AG04449 (cell line): ENCODE results near the gene TGFA.

Source experiments
- CTCF ChIA-PET: fragments of 350-600 bp; formaldehyde crosslinking; extraction: SDS; loops from one replicate; lab custom pipeline; 2021; ENCODE audit warnings: antibody characterized with exemption; lab: Yijun Ruan, JAX
- POLR2A ChIA-PET: fragments of 400-600, 350-600 bp; formaldehyde crosslinking; extraction: SDS; loops from one replicate; lab custom pipeline; 2020; ENCODE audit warnings: antibody characterized with exemption, inconsistent platforms; lab: Yijun Ruan, JAX
- DNase-seq: peaks from one replicate; pipeline ENCODE4 v3.0.0-alpha.2; 2010; ENCODE audit warnings: low read depth, low spot score
- H3K4me3 ChIP-seq: 2 replicates; pipeline ENCODE4 v1.5.1; 2011; ENCODE audit warnings: low read depth, mild to moderate bottlenecking, control low read depth, low read length
- TF ChIP-seq, protein P1 (sequence below): IDR thresholded peaks from one replicate; pipeline ENCODE4 v1.5.1; 2011; ENCODE audit warnings: mild to moderate bottlenecking, moderate library complexity, low read length, control low read depth, inconsistent platforms; ENCODE audit not compliant: insufficient read depth; ENCODE audit errors: missing control alignments

Gene TGFA

DNA sequence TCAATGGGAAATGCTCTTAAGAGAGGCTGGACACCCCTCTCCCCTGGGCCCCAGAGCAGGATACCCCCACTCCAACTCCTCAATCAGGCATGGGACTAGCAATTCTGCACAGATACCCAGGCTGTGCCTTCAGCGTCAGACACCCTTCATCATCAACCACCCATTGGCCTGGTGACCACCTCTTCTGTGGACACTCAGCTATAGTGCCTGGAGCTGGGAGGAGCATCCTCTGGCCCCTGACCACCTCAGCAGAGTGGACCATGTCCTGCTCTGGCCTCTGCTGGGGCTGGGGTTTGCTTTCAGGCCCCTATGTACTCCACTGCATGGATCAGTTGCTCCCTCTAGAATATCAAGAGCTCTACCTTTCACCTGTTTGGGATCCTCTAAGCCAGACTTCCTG, 35.1 kb downstream of the TGFA start:
- no peak for DNase-seq
- TF ChIP-seq, protein P1, sequence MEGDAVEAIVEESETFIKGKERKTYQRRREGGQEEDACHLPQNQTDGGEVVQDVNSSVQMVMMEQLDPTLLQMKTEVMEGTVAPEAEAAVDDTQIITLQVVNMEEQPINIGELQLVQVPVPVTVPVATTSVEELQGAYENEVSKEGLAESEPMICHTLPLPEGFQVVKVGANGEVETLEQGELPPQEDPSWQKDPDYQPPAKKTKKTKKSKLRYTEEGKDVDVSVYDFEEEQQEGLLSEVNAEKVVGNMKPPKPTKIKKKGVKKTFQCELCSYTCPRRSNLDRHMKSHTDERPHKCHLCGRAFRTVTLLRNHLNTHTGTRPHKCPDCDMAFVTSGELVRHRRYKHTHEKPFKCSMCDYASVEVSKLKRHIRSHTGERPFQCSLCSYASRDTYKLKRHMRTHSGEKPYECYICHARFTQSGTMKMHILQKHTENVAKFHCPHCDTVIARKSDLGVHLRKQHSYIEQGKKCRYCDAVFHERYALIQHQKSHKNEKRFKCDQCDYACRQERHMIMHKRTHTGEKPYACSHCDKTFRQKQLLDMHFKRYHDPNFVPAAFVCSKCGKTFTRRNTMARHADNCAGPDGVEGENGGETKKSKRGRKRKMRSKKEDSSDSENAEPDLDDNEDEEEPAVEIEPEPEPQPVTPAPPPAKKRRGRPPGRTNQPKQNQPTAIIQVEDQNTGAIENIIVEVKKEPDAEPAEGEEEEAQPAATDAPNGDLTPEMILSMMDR = no peak
- ChIA-PET POLR2A (no interaction called here), CTCF (no interaction called here)
- H3K4me3 ChIP-seq = no peak overlapping the region

DNA sequence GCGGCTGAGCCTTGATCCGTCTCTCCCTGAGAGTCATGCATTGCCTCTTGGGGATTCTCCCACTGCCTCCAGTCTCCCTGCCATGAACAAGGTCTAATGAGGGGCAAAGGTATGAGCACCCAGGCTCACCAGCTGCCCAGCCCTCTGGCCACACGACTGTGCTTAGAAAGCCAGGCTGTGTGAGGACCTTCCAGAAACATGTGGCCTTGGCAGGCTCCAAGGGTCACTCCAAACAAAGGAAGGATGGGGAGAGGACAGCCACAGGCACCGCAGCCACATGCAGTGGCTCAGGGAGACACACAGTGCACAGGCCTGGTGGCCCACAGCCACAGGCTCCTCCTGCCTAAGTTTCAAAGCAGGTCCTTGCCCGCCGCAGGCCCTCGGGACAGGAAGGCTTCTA, 35.8 kb downstream of the TGFA start:
- ChIA-PET CTCF (no interaction called here), POLR2A (no interaction called here)
- no peak overlapping the region for H3K4me3 ChIP-seq
- TF ChIP-seq, protein P1 = no peak
- DNase-seq = no peak

DNA sequence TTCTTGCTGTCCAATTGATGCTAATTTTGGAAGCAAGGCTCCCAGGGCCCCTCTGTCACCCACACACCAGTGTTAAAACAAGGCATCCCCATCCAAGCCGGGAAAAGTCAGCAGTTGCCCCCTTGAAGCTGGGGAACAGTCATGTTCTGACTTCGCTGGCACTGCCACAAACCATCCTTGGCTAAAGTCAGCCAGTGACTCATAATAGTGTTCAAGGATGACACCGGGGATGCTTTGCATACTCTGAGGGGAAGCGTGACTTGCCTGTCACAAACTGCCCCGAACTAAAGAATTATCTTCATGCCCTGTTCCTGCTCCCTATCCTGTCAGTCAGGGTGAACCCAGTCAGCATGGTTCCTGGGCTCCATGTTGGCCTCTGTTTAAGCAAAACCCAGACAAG, 37.0 kb downstream of the TGFA start:
- ChIA-PET POLR2A (no interaction called here), CTCF (no interaction called here)
- H3K4me3 ChIP-seq = no peak overlapping the region
- TF ChIP-seq, protein P1 = no peak
- no peak for DNase-seq

DNA sequence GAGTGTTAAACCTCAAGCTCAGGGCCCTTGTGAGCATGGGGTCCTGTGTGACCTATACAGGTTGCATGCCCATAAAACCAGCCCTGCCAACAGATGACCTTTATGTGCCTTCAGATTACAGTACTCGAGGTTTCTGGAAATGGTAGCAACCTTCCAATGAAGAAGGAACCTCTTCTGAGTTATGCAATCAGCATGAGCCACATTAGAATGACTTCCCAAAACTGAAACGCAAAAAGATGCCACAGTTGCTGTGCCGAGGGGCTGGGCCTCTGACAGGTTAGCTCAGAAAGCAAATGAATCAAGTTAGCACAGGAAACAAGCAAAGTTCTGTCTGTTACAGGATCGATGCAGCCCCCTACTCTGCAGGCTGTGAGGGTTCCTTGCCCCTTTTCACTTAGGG, 37.7 kb downstream of the TGFA start:
- CTCF ChIA-PET = no interaction called here
- POLR2A ChIA-PET = no interaction called here
- TF ChIP-seq, protein P1 = no peak
- no peak overlapping the region for H3K4me3 ChIP-seq
- DNase-seq = no peak

DNA sequence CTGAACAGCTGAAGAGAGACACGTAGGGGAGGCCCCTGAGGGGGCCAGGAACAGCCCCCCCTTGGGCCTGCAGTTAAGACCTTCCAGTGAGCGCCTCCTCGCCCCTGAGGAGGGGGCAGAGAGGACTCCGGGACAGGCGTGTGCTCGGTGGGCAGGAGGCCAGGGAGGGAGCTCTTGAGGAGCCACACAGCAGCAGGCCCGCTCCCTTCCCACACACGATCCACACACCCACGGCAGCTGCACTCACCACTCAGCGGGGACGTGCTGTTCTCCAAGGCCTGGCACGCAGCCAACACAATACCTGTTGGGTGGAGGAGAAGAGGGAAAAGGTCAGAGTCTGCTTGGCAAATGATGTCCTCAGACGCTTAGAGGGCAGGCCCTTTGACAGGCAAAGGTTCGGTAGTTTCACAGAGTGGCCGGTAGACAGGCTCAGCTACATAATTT, 39.0 kb downstream of the TGFA start:
- TF ChIP-seq, protein P1 = no peak
- no peak for DNase-seq
- CTCF ChIA-PET = no interaction called here
- H3K4me3 ChIP-seq = no peak overlapping the region
- POLR2A ChIA-PET = no interaction called here

DNA sequence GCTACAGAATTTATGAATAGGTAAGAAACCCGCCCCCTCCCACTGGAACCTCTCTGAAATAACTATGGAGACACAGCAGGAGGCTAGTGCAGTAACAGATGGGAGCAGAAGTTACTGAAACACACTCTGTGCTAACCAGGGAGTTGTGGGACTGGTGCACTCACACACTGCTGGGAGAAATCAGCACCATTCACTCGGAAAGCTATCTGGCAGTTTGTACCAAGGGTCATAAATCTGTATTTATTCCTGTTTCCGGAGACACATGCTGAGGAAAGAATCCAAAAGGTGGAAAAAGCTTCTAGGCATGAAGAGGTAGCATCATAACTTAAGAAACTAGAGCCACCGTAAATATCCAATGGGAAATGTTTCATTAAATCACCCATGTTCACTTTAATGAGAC, 39.9 kb downstream of the TGFA start:
- CTCF ChIA-PET = no interaction called here
- POLR2A ChIA-PET = no interaction called here
- H3K4me3 ChIP-seq = no peak overlapping the region
- DNase-seq = no peak
- TF ChIP-seq, protein P1 = no peak
